ENCODE measurements around the gene EIF3L.

The EIF3L gene

GRCh38 chr22:37827056-37827455 is 22.2 kb upstream of the EIF3L start:
- TF ChIP-seq, protein P1, sequence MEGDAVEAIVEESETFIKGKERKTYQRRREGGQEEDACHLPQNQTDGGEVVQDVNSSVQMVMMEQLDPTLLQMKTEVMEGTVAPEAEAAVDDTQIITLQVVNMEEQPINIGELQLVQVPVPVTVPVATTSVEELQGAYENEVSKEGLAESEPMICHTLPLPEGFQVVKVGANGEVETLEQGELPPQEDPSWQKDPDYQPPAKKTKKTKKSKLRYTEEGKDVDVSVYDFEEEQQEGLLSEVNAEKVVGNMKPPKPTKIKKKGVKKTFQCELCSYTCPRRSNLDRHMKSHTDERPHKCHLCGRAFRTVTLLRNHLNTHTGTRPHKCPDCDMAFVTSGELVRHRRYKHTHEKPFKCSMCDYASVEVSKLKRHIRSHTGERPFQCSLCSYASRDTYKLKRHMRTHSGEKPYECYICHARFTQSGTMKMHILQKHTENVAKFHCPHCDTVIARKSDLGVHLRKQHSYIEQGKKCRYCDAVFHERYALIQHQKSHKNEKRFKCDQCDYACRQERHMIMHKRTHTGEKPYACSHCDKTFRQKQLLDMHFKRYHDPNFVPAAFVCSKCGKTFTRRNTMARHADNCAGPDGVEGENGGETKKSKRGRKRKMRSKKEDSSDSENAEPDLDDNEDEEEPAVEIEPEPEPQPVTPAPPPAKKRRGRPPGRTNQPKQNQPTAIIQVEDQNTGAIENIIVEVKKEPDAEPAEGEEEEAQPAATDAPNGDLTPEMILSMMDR (IDR thresholded peaks at IDR 0.05; ENCODE audit: low read length, missing control alignments) = no peak
- DNase-seq (ENCODE audit: low read depth) = no peak
- H3K4me3 ChIP-seq (replicated peaks; ENCODE audit: low read depth, low read length) = no peak overlapping the region

GRCh38 chr22:37830093-37830842 is 19.0 kb upstream of the EIF3L start:
- TF ChIP-seq, protein P1 (IDR thresholded peaks at IDR 0.05; ENCODE audit: low read length, missing control alignments) = no peak
- H3K4me3 ChIP-seq (replicated peaks; ENCODE audit: low read depth, low read length) = no peak overlapping the region
- DNase-seq (ENCODE audit: low read depth) = no peak

GRCh38 chr22:37831472-37831871 is 17.7 kb upstream of the EIF3L start:
- TF ChIP-seq, protein P1 (IDR thresholded peaks at IDR 0.05; ENCODE audit: low read length, missing control alignments) = no peak
- no peak overlapping the region for H3K4me3 ChIP-seq (replicated peaks; ENCODE audit: low read depth, low read length)
- DNase-seq (ENCODE audit: low read depth) = no peak

GRCh38 chr22:37832022-37832857 is 17.0 kb upstream of the EIF3L start:
- TF ChIP-seq, protein P1 (IDR thresholded peaks at IDR 0.05; ENCODE audit: low read length, missing control alignments) = no peak
- no peak for DNase-seq (ENCODE audit: low read depth)
- no peak overlapping the region for H3K4me3 ChIP-seq (replicated peaks; ENCODE audit: low read depth, low read length)

DNA sequence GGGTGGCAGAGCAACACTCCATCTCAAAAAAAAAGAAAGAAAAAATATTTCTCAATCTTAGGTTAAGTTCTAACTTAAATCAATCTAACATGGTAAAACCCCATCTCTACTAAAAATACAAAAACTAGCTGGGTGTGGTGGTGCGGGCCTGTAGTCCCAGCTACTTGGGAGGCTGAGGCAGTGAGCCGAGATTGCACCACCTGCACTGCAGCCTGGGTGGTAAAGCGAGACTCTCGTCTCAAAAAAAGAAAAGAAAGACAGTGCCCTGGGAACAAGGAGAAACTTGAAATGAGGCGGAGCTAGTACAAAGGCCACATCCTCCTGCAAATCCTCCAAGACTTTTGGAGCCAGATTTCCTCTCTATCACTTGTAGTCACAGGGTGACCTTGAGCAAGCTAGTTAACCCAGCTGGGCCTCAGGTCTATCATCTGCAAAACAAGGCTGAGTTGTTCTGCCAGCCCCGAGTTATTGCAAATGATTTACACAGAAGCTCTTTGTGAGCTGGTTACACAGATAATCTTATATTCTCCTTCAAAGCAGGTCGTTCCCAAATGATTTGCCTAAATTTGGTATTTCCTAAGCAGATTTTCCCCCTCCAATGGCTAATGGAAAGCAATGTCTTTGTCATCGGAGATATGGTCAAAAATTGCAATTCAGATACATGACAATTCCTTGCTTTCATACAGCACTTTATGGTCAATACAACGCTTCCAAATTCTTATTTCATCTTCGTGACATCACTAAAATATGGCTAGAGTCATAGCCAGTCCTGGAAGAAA is 7.0 kb upstream of the EIF3L start:
- H3K4me3 ChIP-seq (replicated peaks; ENCODE audit: low read depth, low read length) = no peak overlapping the region
- TF ChIP-seq, protein P1 (IDR thresholded peaks at IDR 0.05; ENCODE audit: low read length, missing control alignments) = no peak
- DNase-seq (ENCODE audit: low read depth) = no peak

GRCh38 chr22:37843741-37844089 is 5.5 kb upstream of the EIF3L start:
- DNase-seq (ENCODE audit: low read depth) = no peak
- TF ChIP-seq, protein P1 (IDR thresholded peaks at IDR 0.05; ENCODE audit: low read length, missing control alignments) = no peak
- H3K4me3 ChIP-seq (replicated peaks; ENCODE audit: low read depth, low read length) = peak overlapping the region; percentile 77
